Mammary epithelial cell (primary cell): ENCODE data around the gene TACC3.

ENCODE experiments used
- CTCF ChIP-seq, 2 donors: IDR thresholded peaks in 1 of 2; conservative IDR thresholded peaks in 1 of 2; 2 replicates each; pipeline ENCODE4 v1.5.1; 2011 to 2012; ENCODE audit warnings: inconsistent platforms in 2 of 2, low read length in 2 of 2, mild to moderate bottlenecking in 2 of 2, control low read depth in 1 of 2, low read depth in 1 of 2; ENCODE audit not compliant: insufficient read depth in 1 of 2; ENCODE audit errors: extremely low read depth in 1 of 2
- EZH2 ChIP-seq: IDR thresholded peaks from 2 replicates; pipeline ENCODE4 v1.6.1; 2012; ENCODE audit warnings: low read length, inconsistent platforms, borderline replicate concordance

- TF ChIP-seq CTCF (conservative IDR thresholded peaks at IDR 0.05 in 1 of 2, IDR thresholded peaks at IDR 0.05 in 1 of 2; ENCODE audit: extremely low read depth in 1 of 2, insufficient read depth in 1 of 2, low read depth in 1 of 2, low read length in 2 of 2) = no peak
- no peak for TF ChIP-seq EZH2
These were observed 45.9 kb downstream of the TACC3 start for GRCh38 chr4:1767061-1767769.
